GM04503 (cell line): ENCODE data around the gene OR11A1.

ENCODE experiments used
- DNase-seq: peaks from one replicate; pipeline ENCODE4 v3.0.0-alpha.2; 2012; ENCODE audit warnings: low read depth

OR11A1 gene

GRCh38 chr6:29456971-29457370 is at the start of gene OR11A1, which contains the start of gene OR2H1:
Gene OR11A1 (minus strand): TSS chr6:29457071. CDS start chr6:29427641, 29,430 bp downstream.
Gene OR2H1 (plus strand): TSS chr6:29457155. CDS start chr6:29461770, 4,615 bp downstream.
- no peak for DNase-seq

- DNase-seq, result no peak
Measured at GRCh38 chr6:29506446-29507067, 49.7 kb upstream of the OR11A1 start.

- DNase-seq, result no peak
Measured at GRCh38 chr6:29505808-29506207, 48.9 kb upstream of the OR11A1 start.

GRCh38 chr6:29504961-29505360 is 48.1 kb upstream of the OR11A1 start:
- DNase-seq, result no peak

GRCh38 chr6:29502597-29502996 is 45.7 kb upstream of the OR11A1 start:
- no peak for DNase-seq

GRCh38 chr6:29502181-29502580 is 45.3 kb upstream of the OR11A1 start:
- DNase-seq, result no peak

GRCh38 chr6:29501106-29501505 is 44.2 kb upstream of the OR11A1 start:
- DNase-seq, result no peak

- no peak for DNase-seq
Measured at GRCh38 chr6:29500594-29500993, 43.7 kb upstream of the OR11A1 start.

GRCh38 chr6:29499704-29500103 is 42.8 kb upstream of the OR11A1 start:
- no peak for DNase-seq

GRCh38 chr6:29496961-29497360 is 40.1 kb upstream of the OR11A1 start:
- DNase-seq, result no peak

- DNase-seq, result no peak
Measured at GRCh38 chr6:29495571-29495970, 38.7 kb upstream of the OR11A1 start.

GRCh38 chr6:29494131-29494530 is 37.3 kb upstream of the OR11A1 start:
- no peak for DNase-seq

- no peak for DNase-seq
Measured at GRCh38 chr6:29493261-29493660, 36.4 kb upstream of the OR11A1 start.

- DNase-seq, result no peak
Measured at GRCh38 chr6:29491574-29491973, 34.7 kb upstream of the OR11A1 start.

GRCh38 chr6:29490552-29490951 is 33.7 kb upstream of the OR11A1 start:
- DNase-seq, result no peak

- DNase-seq, result no peak
Measured at GRCh38 chr6:29490055-29490454, 33.2 kb upstream of the OR11A1 start.

- no peak for DNase-seq
Measured at GRCh38 chr6:29489286-29489685, 32.4 kb upstream of the OR11A1 start.

GRCh38 chr6:29488874-29489273 is 32.0 kb upstream of the OR11A1 start:
- DNase-seq, result no peak

- DNase-seq, result no peak
Measured at GRCh38 chr6:29487660-29488059, 30.8 kb upstream of the OR11A1 start, which contains the start of gene MAS1L. Gene MAS1L (minus strand): TSS chr6:29487956. CDS start chr6:29487902, 54 bp downstream.

- DNase-seq, result no peak
Measured at GRCh38 chr6:29487131-29487530, 30.3 kb upstream of the OR11A1 start.

- DNase-seq, result no peak
Measured at GRCh38 chr6:29486577-29486976, 29.7 kb upstream of the OR11A1 start.

GRCh38 chr6:29483735-29484134 is 26.9 kb upstream of the OR11A1 start:
- DNase-seq, result no peak

- DNase-seq, result no peak
Measured at GRCh38 chr6:29483186-29483585, 26.3 kb upstream of the OR11A1 start.

GRCh38 chr6:29479560-29479959 is 22.7 kb upstream of the OR11A1 start:
- no peak for DNase-seq
